ENCODE data around the gene ANKLE1. TPM values are rescaled to one million over a fixed set of nuclear protein-coding genes. Genes with fewer than 3 reads are reported as not detected.
A peak's percentile ranks its signal among the peaks of the same experiment; 100 is the strongest.

ANKLE1 gene
- total RNA-seq, 3 donors from 2014 or later, result 0.96 to 1.6 (median 1.0) TPM

- peak overlapping the region; percentile 62 to 75 for H3K27ac ChIP-seq
- H3K36me3 ChIP-seq, result no peaks in the 10 kb centered on the region
- H3K4me3 ChIP-seq, result no peak overlapping the region
- no peaks in the 10 kb centered on the region for H3K9me3 ChIP-seq
- no peak for TF ChIP-seq POLR2AphosphoS5 (IDR thresholded peaks at IDR 0.05)
- TF ChIP-seq CTCF (IDR thresholded peaks at IDR 0.05), result no peak
- TF ChIP-seq POLR2A (IDR thresholded peaks at IDR 0.05), result no peak
- intact Hi-C loops (cut with DNase I; ENCODE audit: low total_unique reads), result no loop called here
- no peak for DNase-seq (ENCODE audit: low spot score in 2 of 2)
- H3K27me3 ChIP-seq, result no peaks in the 10 kb centered on the region
- no peaks in the 10 kb centered on the region for H3K4me1 ChIP-seq
These were observed 40.8 kb upstream of the ANKLE1 start for GRCh38 chr19:17240826-17241399.

GRCh38 chr19:17242431-17243208 is 39.1 kb upstream of the ANKLE1 start:
- peak overlapping the region in 1 of 3 donors; percentile 11 for H3K4me3 ChIP-seq
- H3K9me3 ChIP-seq, result no peaks in the 10 kb centered on the region
- H3K27ac ChIP-seq, result peak overlapping the region; percentile 62 to 65
- DNase-seq (ENCODE audit: low spot score in 2 of 2), result no peak
- no peaks in the 10 kb centered on the region for H3K36me3 ChIP-seq
- H3K4me1 ChIP-seq, result peaks cover 6 to 7% of the 10 kb centered on the region in 2 donors
- intact Hi-C loops (cut with DNase I; ENCODE audit: low total_unique reads), result no loop called here
- H3K27me3 ChIP-seq, result no peaks in the 10 kb centered on the region
- no peak for TF ChIP-seq CTCF (IDR thresholded peaks at IDR 0.05)
- TF ChIP-seq POLR2AphosphoS5 (IDR thresholded peaks at IDR 0.05), result no peak
- no peak for TF ChIP-seq POLR2A (IDR thresholded peaks at IDR 0.05)

GRCh38 chr19:17243211-17243829 is 38.4 kb upstream of the ANKLE1 start:
- peak overlapping the region; percentile 62 to 97 for H3K27ac ChIP-seq
- no peak for TF ChIP-seq CTCF (IDR thresholded peaks at IDR 0.05)
- TF ChIP-seq POLR2A (IDR thresholded peaks at IDR 0.05), result no peak
- TF ChIP-seq POLR2AphosphoS5 (IDR thresholded peaks at IDR 0.05), result no peak
- H3K4me3 ChIP-seq, result peak overlapping the region; percentile 72 to 86 (median 75)
- intact Hi-C loops (cut with DNase I; ENCODE audit: low total_unique reads), result no loop called here
- H3K27me3 ChIP-seq, result no peaks in the 10 kb centered on the region
- H3K36me3 ChIP-seq, result no peaks in the 10 kb centered on the region
- H3K9me3 ChIP-seq, result no peaks in the 10 kb centered on the region
- DNase-seq (ENCODE audit: low spot score in 2 of 2), result no peak
- peaks cover 6 to 7% of the 10 kb centered on the region in 2 donors for H3K4me1 ChIP-seq

GRCh38 chr19:17243830-17244617 is 37.7 kb upstream of the ANKLE1 start:
- peaks cover 6 to 7% of the 10 kb centered on the region in 2 donors for H3K4me1 ChIP-seq
- intact Hi-C loops (cut with DNase I; ENCODE audit: low total_unique reads), result no loop called here
- no peak for DNase-seq (ENCODE audit: low spot score in 2 of 2)

More at GRCh38 chr19:17243830-17244617, 37.7 kb upstream of the ANKLE1 start:
- Histone ChIP-seq H3K36me3 (no peaks in the 10 kb centered on the region), H3K9me3 (no peaks in the 10 kb centered on the region), H3K4me3 (peak overlapping the region; percentile 72 to 86 (median 75)), H3K27me3 (no peaks in the 10 kb centered on the region), H3K27ac (peak overlapping the region; percentile 62 to 97)
- TF ChIP-seq CTCF (IDR thresholded peaks at IDR 0.05) (no peak), POLR2A (IDR thresholded peaks at IDR 0.05) (no peak), POLR2AphosphoS5 (IDR thresholded peaks at IDR 0.05) (no peak)
